GM12874 (cell line): ENCODE measurements around the gene TMOD3.

Experiments used
- CTCF ChIP-seq: IDR thresholded peaks from 2 replicates; pipeline ENCODE4 v1.5.1; 2011; ENCODE audit warnings: low read depth, mild to moderate bottlenecking, control low read depth, low read length, moderate library complexity; ENCODE audit not compliant: insufficient read depth

The TMOD3 gene

GRCh38 chr15:51869060-51869421 is 39.6 kb downstream of the TMOD3 start:
- TF ChIP-seq CTCF, result no peak

GRCh38 chr15:51870774-51871173 is 41.3 kb downstream of the TMOD3 start:
- TF ChIP-seq CTCF, result no peak

- TF ChIP-seq CTCF, result no peak
Observed at GRCh38 chr15:51874751-51875644, 45.5 kb downstream of the TMOD3 start.

GRCh38 chr15:51876169-51876568 is 46.7 kb downstream of the TMOD3 start:
- no peak for TF ChIP-seq CTCF

- no peak for TF ChIP-seq CTCF
Observed at GRCh38 chr15:51878446-51879386, 49.3 kb downstream of the TMOD3 start.

- TF ChIP-seq CTCF, result no peak
Observed at GRCh38 chr15:51879555-51879954, 50.1 kb downstream of the TMOD3 start.

- no peak for TF ChIP-seq CTCF
Observed at GRCh38 chr15:51883271-51883837, 53.9 kb downstream of the TMOD3 start.
